Measurements from ENCODE around the gene AEBP1. TPM values are rescaled to one million over a fixed set of nuclear protein-coding genes. Genes with fewer than 3 reads are reported as not detected.

The AEBP1 gene
- total and polyA plus RNA-seq, 9 of the 15 experiments (the other 6 are each of a cell fraction or from before 2014, with no cell fraction given) = 0.03 to 0.78 (median 0.30) TPM; not detected in 2

GRCh38 chr7:44147026-44147991 lies 43.2 kb downstream of the AEBP1 start (continued):
- TF ChIP-seq ARID4B (CRISPR knock-in tag; IDR thresholded peaks at IDR 0.05) = no peak
- no peak for TF ChIP-seq USF2 (CRISPR knock-in tag; IDR thresholded peaks at IDR 0.05)
- TF ChIP-seq MIER1 (IDR thresholded peaks at IDR 0.05; ENCODE audit: low read depth) = no peak
- TF ChIP-seq E2F6 (IDR thresholded peaks at IDR 0.05; ENCODE audit: borderline replicate concordance in 1 of 2, extremely low read depth in 1 of 2, insufficient read depth in 1 of 2, insufficient read length in 1 of 2, low read depth in 1 of 2, low read length in 1 of 2, poor library complexity in 1 of 2, severe bottlenecking in 1 of 2) = peak; percentile 49 to 52
- TF ChIP-seq TCF3 (CRISPR knock-in tag; IDR thresholded peaks at IDR 0.05) = peak; percentile 86
- TF ChIP-seq ZNF764 (CRISPR knock-in tag; IDR thresholded peaks at IDR 0.05; ENCODE audit: low read depth) = no peak
- no peak for TF ChIP-seq ILK (tag; IDR thresholded peaks at IDR 0.05; ENCODE audit: borderline replicate concordance, low read depth)
- TF ChIP-seq ZHX1 (conservative IDR thresholded peaks at IDR 0.05; ENCODE audit: low read length) = no peak
- TF ChIP-seq ZSCAN32 (CRISPR knock-in tag; IDR thresholded peaks at IDR 0.05) = no peak
- TF ChIP-seq DPF2 (IDR thresholded peaks at IDR 0.05) = peak; percentile 90
- no peak for TF ChIP-seq ZNF644 (tag; IDR thresholded peaks at IDR 0.05; ENCODE audit: low read depth)
- TF ChIP-seq ZBTB26 (CRISPR knock-in tag; IDR thresholded peaks at IDR 0.05) = no peak
- TF ChIP-seq E2F4 (CRISPR knock-in tag; IDR thresholded peaks at IDR 0.05; ENCODE audit: low read depth) = no peak
- peak; percentile 68; the same call in 1 of the 2 replicates for TF ChIP-seq KLF16 (IDR thresholded peaks at IDR 0.05)
